ENCODE data around the gene SMTN. TPM values are rescaled to one million over a fixed set of nuclear protein-coding genes. Genes with fewer than 3 reads are reported as not detected.

Gene SMTN
- total RNA-seq, 1 experiment from 2014 or later: 37.7 TPM

GRCh38 chr22:31084811-31085492 lies 3.8 kb downstream of the SMTN start:
- no peaks in the 10 kb centered on the region for H3K9me3 ChIP-seq
- no peaks in the 10 kb centered on the region for H3K27me3 ChIP-seq
- H3K36me3 ChIP-seq: peaks cover 53% of the 10 kb centered on the region
- no peak for DNase-seq
- H3K4me3 ChIP-seq: no peak overlapping the region

- Histone ChIP-seq H3K27me3 (no peaks in the 10 kb centered on the region), H3K36me3 (peaks cover 55% of the 10 kb centered on the region), H3K9me3 (no peaks in the 10 kb centered on the region), H3K4me3 (no peak overlapping the region)
- no peak for DNase-seq
These were observed 4.3 kb downstream of the SMTN start for GRCh38 chr22:31085493-31085824.

- peaks cover 60% of the 10 kb centered on the region for H3K36me3 ChIP-seq
- H3K4me3 ChIP-seq: no peak overlapping the region
- DNase-seq: no peak
- H3K27me3 ChIP-seq: no peaks in the 10 kb centered on the region
- no peaks in the 10 kb centered on the region for H3K9me3 ChIP-seq
These were observed 4.8 kb downstream of the SMTN start for GRCh38 chr22:31085928-31086327.

GRCh38 chr22:31086703-31087330 lies 5.7 kb downstream of the SMTN start:
- Histone ChIP-seq H3K36me3 (peaks cover 69% of the 10 kb centered on the region), H3K27me3 (no peaks in the 10 kb centered on the region), H3K4me3 (no peak overlapping the region), H3K9me3 (no peaks in the 10 kb centered on the region)
- no peak for DNase-seq

- DNase-seq: no peak
- no peaks in the 10 kb centered on the region for H3K27me3 ChIP-seq
- H3K4me3 ChIP-seq: no peak overlapping the region
- H3K9me3 ChIP-seq: no peaks in the 10 kb centered on the region
- H3K36me3 ChIP-seq: peaks cover 74% of the 10 kb centered on the region
These were observed 6.7 kb downstream of the SMTN start for GRCh38 chr22:31087744-31088215.

- DNase-seq: no peak
- H3K9me3 ChIP-seq: no peaks in the 10 kb centered on the region
- no peaks in the 10 kb centered on the region for H3K27me3 ChIP-seq
- H3K4me3 ChIP-seq: no peak overlapping the region
- H3K36me3 ChIP-seq: peaks cover 74% of the 10 kb centered on the region
These were observed 7.3 kb downstream of the SMTN start for GRCh38 chr22:31088233-31088986.

- H3K36me3 ChIP-seq: peaks cover 73% of the 10 kb centered on the region
- H3K27me3 ChIP-seq: no peaks in the 10 kb centered on the region
- no peaks in the 10 kb centered on the region for H3K9me3 ChIP-seq
- no peak for DNase-seq
- H3K4me3 ChIP-seq: no peak overlapping the region
These were observed 8.3 kb downstream of the SMTN start for GRCh38 chr22:31089160-31090100.

- DNase-seq: no peak
- peaks cover 78% of the 10 kb centered on the region for H3K36me3 ChIP-seq
These were observed 9.3 kb downstream of the SMTN start for GRCh38 chr22:31090217-31091085.

GRCh38 chr22:31091106-31091975 lies 10.2 kb downstream of the SMTN start:
- no peaks in the 10 kb centered on the region for H3K27me3 ChIP-seq
- H3K4me3 ChIP-seq: no peak overlapping the region
- H3K36me3 ChIP-seq: peaks cover 81% of the 10 kb centered on the region
- DNase-seq: no peak
- H3K9me3 ChIP-seq: no peaks in the 10 kb centered on the region

More at GRCh38 chr22:31090217-31091085, 9.3 kb downstream of the SMTN start:
- H3K27me3 ChIP-seq: no peaks in the 10 kb centered on the region
- H3K9me3 ChIP-seq: no peaks in the 10 kb centered on the region
- H3K4me3 ChIP-seq: no peak overlapping the region

- DNase-seq: no peak
- Histone ChIP-seq H3K4me3 (no peak overlapping the region), H3K27me3 (no peaks in the 10 kb centered on the region), H3K9me3 (no peaks in the 10 kb centered on the region), H3K36me3 (peaks cover 88% of the 10 kb centered on the region)
These were observed 11.0 kb downstream of the SMTN start for GRCh38 chr22:31092161-31092560.

GRCh38 chr22:31093086-31093850 lies 12.2 kb downstream of the SMTN start:
- Histone ChIP-seq H3K4me3 (no peak overlapping the region), H3K9me3 (no peaks in the 10 kb centered on the region), H3K27me3 (no peaks in the 10 kb centered on the region), H3K36me3 (peaks cover 88% of the 10 kb centered on the region)
- no peak for DNase-seq

- no peak for DNase-seq
- peaks cover 86% of the 10 kb centered on the region for H3K36me3 ChIP-seq
- no peaks in the 10 kb centered on the region for H3K27me3 ChIP-seq
- H3K9me3 ChIP-seq: no peaks in the 10 kb centered on the region
- no peak overlapping the region for H3K4me3 ChIP-seq
These were observed 13.0 kb downstream of the SMTN start for GRCh38 chr22:31094021-31094551.

GRCh38 chr22:31094741-31095140 lies 13.6 kb downstream of the SMTN start:
- Histone ChIP-seq H3K9me3 (no peaks in the 10 kb centered on the region), H3K27me3 (no peaks in the 10 kb centered on the region), H3K4me3 (no peak overlapping the region), H3K36me3 (peaks cover 86% of the 10 kb centered on the region)
- DNase-seq: no peak

GRCh38 chr22:31095637-31096249 lies 14.6 kb downstream of the SMTN start:
- Histone ChIP-seq H3K36me3 (peaks cover 84% of the 10 kb centered on the region), H3K4me3 (no peak overlapping the region), H3K27me3 (no peaks in the 10 kb centered on the region), H3K9me3 (no peaks in the 10 kb centered on the region)
- DNase-seq: no peak

Data from MG63 (cell line).